Measurements from ENCODE around the gene TEPSIN.

DNA sequence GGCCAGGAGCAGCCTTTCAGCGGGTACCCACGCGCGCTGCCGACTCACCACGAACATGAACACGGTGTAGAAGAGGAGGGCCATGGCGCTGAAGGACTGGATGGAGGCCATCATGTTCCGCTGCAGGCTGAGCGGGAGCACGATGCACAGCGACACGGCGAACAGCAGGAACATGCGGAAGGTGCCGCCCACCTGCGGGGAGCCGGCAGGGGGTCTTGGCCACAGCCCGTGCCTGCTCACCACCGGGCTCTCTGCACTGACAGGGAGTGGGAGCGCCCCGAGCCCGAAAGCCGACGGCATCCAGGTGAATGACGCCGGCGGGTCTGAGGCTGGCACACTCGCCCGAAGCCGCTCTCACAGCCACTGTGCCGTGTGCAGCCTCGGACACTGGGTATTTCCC, 43.3 kb upstream of the TEPSIN start:
- TF ChIP-seq, protein P1, sequence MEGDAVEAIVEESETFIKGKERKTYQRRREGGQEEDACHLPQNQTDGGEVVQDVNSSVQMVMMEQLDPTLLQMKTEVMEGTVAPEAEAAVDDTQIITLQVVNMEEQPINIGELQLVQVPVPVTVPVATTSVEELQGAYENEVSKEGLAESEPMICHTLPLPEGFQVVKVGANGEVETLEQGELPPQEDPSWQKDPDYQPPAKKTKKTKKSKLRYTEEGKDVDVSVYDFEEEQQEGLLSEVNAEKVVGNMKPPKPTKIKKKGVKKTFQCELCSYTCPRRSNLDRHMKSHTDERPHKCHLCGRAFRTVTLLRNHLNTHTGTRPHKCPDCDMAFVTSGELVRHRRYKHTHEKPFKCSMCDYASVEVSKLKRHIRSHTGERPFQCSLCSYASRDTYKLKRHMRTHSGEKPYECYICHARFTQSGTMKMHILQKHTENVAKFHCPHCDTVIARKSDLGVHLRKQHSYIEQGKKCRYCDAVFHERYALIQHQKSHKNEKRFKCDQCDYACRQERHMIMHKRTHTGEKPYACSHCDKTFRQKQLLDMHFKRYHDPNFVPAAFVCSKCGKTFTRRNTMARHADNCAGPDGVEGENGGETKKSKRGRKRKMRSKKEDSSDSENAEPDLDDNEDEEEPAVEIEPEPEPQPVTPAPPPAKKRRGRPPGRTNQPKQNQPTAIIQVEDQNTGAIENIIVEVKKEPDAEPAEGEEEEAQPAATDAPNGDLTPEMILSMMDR (conservative IDR thresholded peaks at IDR 0.05): no peak
- no peak for TF ChIP-seq ZFX (IDR thresholded peaks at IDR 0.05)

Data from C4-2B (cell line).